ENCODE data around the gene STARD13.

Gene STARD13

GRCh38 chr13:33129094-33129832 lies 156.3 kb downstream of the STARD13 start:
- no peak for DNase-seq (ENCODE audit: low read depth, low spot score)

GRCh38 chr13:33128134-33128533 lies 157.4 kb downstream of the STARD13 start:
- DNase-seq (ENCODE audit: low read depth, low spot score) = no peak
- no peak overlapping the region for H3K27ac ChIP-seq

More at GRCh38 chr13:33129094-33129832, 156.3 kb downstream of the STARD13 start:
- H3K27ac ChIP-seq = no peak overlapping the region

GRCh38 chr13:33127009-33127551 lies 158.5 kb downstream of the STARD13 start:
- H3K27ac ChIP-seq = peak overlapping the region; percentile 51
- DNase-seq (ENCODE audit: low read depth, low spot score) = no peak

- peak; percentile 46 for DNase-seq (ENCODE audit: low read depth, low spot score)
- H3K27ac ChIP-seq = peak overlapping the region; percentile 51
Measured at GRCh38 chr13:33125821-33126570, 159.6 kb downstream of the STARD13 start.

GRCh38 chr13:33123066-33123859 lies 162.3 kb downstream of the STARD13 start:
- DNase-seq (ENCODE audit: low read depth, low spot score) = no peak
- peak overlapping the region; percentile 41 for H3K27ac ChIP-seq

GRCh38 chr13:33119856-33120543 lies 165.6 kb downstream of the STARD13 start:
- peak overlapping the region; percentile 53 for H3K27ac ChIP-seq
- peak; percentile 51 for DNase-seq (ENCODE audit: low read depth, low spot score)

GRCh38 chr13:33119022-33119781 lies 166.4 kb downstream of the STARD13 start:
- no peak for DNase-seq (ENCODE audit: low read depth, low spot score)
- peak overlapping the region; percentile 53 for H3K27ac ChIP-seq

GRCh38 chr13:33116321-33117010 lies 169.1 kb downstream of the STARD13 start:
- no peak for DNase-seq (ENCODE audit: low read depth, low spot score)

GRCh38 chr13:33115274-33115673 lies 170.3 kb downstream of the STARD13 start:
- no peak overlapping the region for H3K27ac ChIP-seq
- no peak for DNase-seq (ENCODE audit: low read depth, low spot score)

More at GRCh38 chr13:33116321-33117010, 169.1 kb downstream of the STARD13 start:
- H3K27ac ChIP-seq = no peak overlapping the region

- DNase-seq (ENCODE audit: low read depth, low spot score) = no peak
- H3K27ac ChIP-seq = no peak overlapping the region
Measured at GRCh38 chr13:33114146-33114545, 171.4 kb downstream of the STARD13 start.

- H3K27ac ChIP-seq = no peak overlapping the region
- DNase-seq (ENCODE audit: low read depth, low spot score) = no peak
Measured at GRCh38 chr13:33112766-33113165, 172.8 kb downstream of the STARD13 start.

- DNase-seq (ENCODE audit: low read depth, low spot score) = no peak
- no peak overlapping the region for H3K27ac ChIP-seq
Measured at GRCh38 chr13:33111414-33112110, 174.0 kb downstream of the STARD13 start.

- no peak for DNase-seq (ENCODE audit: low read depth, low spot score)
- no peak overlapping the region for H3K27ac ChIP-seq
Measured at GRCh38 chr13:33110713-33111413, 174.7 kb downstream of the STARD13 start.

- DNase-seq (ENCODE audit: low read depth, low spot score) = no peak
- H3K27ac ChIP-seq = no peak overlapping the region
Measured at GRCh38 chr13:33110386-33110712, 175.2 kb downstream of the STARD13 start.

- no peak for DNase-seq (ENCODE audit: low read depth, low spot score)
- no peak overlapping the region for H3K27ac ChIP-seq
Measured at GRCh38 chr13:33109801-33110200, 175.8 kb downstream of the STARD13 start.

- no peak for DNase-seq (ENCODE audit: low read depth, low spot score)
- H3K27ac ChIP-seq = no peak overlapping the region
Measured at GRCh38 chr13:33109271-33109697, 176.3 kb downstream of the STARD13 start.

GRCh38 chr13:33108620-33109019 lies 176.9 kb downstream of the STARD13 start:
- no peak for DNase-seq (ENCODE audit: low read depth, low spot score)
- H3K27ac ChIP-seq = no peak overlapping the region
